IPS-NIHi7 (cell line): ENCODE data around the gene ADAM30.

Experiments used
- DNase-seq: peaks from one replicate; pipeline ENCODE4 v3.0.0; 2012; ENCODE audit warnings: mixed read lengths; ENCODE audit errors: extremely low spot score

ADAM30 gene

DNA sequence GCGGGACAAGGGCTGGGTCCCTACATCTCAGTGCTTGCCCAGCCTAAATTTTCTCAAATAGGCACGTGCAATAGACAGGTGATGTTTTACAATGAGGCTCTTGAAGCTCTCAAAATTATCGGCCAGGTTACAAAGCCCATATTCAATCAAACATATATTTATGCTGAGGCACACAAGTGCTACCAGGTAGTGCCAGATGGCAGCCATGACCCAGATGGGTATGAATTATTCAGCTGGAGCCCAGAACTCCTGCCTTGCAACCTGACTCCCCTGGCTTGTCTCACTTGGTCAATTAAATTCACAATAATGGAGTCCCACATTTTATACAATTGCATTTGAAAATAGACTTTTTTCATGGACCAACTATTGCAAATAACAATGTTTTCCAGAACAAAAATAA, 12.3 kb upstream of the ADAM30 start:
- DNase-seq: no peak

DNA sequence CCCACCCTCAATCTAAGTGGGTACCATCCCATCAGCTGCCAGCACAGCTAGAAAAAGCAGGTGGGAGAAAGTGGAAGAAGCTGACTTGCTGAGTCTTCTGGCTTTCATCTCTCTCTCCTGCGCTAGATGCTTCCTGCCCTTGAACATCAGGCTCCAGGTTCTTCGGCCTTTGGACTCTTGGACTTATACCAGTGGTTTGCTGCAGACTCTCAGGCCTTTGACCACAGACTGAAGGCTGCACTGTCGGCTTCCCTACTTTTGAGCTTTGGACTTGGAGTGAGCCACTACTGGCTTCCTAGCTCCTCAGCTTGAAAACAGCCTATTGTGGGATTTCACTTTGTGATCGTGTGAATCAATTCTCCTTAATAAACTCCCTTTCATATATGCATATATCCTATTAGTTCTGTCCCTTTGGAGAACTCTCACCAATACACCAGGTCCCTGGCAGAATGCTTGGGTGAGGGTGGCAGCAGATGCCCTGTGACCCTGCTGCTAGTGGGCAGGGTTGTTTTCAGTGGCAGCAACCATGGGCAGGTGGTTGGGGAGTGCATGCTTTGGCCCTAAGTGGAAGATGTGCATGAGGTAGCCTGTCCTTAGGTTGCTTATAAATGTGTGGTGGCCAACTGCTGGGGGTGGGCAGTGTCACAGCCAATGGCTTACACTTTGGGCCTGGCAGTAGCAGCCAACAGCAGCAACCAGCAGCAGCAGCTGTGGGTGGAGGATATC, 10.8 kb upstream of the ADAM30 start:
- no peak for DNase-seq

DNA sequence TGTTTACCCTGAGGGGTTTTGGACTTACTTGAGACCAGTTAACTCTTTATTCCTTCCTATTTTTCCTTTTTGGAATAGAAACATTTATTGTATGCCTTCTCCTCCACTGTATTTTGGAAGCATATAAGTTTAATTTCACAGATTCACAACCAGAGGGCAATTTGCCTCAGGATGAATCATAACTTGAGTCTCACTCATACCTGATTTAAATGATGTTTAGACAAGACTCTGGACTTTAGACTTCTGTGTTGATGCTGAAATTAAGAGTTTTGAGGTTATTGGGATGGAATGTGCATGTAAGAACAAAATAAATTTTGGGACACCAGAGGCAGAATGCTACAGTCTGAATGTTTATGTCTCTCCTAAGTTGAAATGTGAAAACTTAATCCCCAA, 7.1 kb upstream of the ADAM30 start:
- DNase-seq: no peak

- DNase-seq: no peak
Observed at GRCh38 chr1:119902775-119903442, 6.6 kb upstream of the ADAM30 start.

GRCh38 chr1:119898981-119899720, 2.8 kb upstream of the ADAM30 start:
- DNase-seq: no peak

GRCh38 chr1:119898530-119898929, 2.2 kb upstream of the ADAM30 start:
- DNase-seq: no peak

- no peak for DNase-seq
Observed at GRCh38 chr1:119895102-119895501, 1.2 kb downstream of the ADAM30 start.

DNA sequence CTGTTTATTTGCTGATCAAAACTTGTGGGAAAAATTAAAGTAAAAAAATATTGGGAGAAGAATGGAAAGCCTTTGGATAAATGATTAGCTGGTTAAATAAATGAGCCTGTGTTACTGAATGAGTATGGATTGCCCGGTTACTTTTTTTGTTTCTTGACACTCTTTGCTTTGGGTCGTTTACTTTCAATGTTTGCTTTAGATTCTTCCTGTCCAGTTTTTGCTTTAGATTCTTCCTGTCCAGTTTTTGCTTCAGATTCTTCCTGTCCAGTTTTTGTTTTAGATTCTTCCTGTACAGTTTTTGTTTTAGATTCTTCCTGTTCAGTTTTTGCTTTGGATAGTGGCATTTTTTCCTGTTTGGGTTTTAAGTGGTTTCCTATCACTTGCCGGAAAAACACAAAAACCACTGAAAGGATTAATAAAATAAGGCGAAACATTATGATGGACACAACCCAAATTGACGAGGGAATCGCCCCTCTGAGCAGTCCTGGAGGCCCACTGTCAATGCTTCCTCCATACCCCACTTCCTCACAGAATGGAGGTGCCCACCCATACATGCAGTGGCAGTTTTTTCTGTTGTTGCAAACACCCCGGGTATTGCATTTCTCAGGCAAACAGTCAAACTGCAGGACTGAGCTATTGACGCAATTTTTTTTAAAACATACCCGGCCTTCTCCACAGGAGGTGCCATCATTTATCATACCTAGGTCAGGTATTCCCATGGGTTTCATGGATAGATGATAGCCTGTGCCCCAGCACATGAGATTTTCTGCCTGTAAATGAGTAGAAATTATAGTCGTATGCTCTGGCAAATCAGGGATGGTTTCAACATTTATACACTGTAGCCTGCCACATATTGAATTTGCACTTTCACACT, 2.3 kb downstream of the ADAM30 start:
- DNase-seq: no peak

GRCh38 chr1:119893238-119893791, 3.0 kb downstream of the ADAM30 start:
- no peak for DNase-seq

GRCh38 chr1:119891386-119891785, 4.9 kb downstream of the ADAM30 start:
- no peak for DNase-seq

- DNase-seq: no peak
Observed at GRCh38 chr1:119888476-119888875, 7.8 kb downstream of the ADAM30 start.

DNA sequence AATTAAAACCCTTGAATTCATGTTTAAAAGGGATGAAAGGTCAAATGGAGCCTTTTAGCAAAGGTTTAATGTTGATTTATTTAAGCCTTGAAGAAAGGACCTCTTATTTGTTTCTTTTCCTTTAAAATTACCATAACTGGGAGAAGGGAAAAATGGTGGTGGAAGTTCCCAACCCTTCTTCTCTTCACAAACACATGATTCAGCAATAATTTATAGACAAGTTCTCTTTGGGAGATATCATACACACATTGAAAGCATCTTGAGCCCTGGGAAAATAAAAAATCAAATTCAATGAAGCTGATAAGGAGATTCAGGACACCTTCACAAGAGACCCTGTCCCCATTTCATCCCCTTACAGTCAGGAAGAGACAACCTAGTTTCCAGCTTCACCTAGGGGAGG, 8.9 kb downstream of the ADAM30 start:
- no peak for DNase-seq

DNA sequence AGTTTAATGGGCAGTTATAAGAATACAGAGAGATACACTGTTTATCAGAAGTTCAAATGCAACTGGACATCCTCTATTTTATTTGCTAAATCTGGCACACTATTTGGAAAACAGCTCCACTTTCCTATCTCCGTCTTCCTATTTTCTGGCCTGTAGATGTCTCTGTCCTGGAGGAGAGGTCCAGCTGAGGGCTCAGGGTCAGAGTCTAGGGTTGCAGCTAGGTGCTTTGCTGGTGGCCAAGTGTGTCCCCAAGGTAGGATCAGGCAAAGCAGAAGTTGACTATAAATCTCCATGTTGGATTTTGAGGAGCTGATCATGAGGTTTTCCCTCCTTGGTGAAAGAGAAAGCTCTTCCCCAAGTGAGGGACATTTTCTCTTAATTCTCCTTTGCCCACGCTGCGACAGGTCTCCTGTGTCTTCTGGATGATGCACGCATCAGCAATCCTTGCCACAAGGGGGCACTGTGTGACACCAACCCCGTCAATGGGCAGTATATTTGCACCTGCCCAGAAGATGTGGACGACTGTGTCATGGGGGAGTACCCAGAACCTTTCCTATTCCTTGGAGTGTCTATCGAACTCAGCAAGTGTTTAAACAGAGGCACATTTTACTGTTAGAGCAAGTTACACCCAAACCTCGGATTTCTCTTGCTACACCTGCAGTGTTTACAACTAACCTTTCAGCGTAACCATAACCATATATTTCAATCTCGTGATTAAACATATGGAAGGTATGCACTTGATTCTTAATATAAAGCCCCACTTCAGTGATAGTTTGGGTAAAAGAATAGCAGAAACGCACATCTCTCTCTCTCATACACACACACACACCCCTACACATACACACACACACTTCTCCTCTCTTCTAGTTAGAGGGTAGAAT, 10.2 kb downstream of the ADAM30 start:
- peak; percentile 79 for DNase-seq

- no peak for DNase-seq
Observed at GRCh38 chr1:119884711-119885110, 11.6 kb downstream of the ADAM30 start.

DNA sequence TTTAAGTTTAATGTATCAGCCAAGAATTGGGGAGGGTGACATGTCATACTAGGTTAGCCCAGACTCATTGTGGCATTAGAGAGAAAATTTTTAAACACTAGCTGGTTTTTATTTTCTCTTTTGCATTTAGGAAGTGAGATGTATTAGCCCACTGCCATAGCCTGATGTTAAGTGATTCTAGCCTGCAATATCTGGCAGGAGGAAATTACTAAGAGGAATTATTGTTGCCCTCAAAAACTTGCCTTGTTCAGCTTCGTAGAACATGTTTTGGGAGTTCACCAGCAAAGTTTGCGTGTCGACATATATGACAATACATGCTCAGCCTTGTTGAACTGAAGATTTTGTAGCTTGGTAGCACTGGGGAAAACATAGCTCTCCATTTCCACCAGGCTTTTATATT, 12.5 kb downstream of the ADAM30 start:
- DNase-seq: no peak

DNA sequence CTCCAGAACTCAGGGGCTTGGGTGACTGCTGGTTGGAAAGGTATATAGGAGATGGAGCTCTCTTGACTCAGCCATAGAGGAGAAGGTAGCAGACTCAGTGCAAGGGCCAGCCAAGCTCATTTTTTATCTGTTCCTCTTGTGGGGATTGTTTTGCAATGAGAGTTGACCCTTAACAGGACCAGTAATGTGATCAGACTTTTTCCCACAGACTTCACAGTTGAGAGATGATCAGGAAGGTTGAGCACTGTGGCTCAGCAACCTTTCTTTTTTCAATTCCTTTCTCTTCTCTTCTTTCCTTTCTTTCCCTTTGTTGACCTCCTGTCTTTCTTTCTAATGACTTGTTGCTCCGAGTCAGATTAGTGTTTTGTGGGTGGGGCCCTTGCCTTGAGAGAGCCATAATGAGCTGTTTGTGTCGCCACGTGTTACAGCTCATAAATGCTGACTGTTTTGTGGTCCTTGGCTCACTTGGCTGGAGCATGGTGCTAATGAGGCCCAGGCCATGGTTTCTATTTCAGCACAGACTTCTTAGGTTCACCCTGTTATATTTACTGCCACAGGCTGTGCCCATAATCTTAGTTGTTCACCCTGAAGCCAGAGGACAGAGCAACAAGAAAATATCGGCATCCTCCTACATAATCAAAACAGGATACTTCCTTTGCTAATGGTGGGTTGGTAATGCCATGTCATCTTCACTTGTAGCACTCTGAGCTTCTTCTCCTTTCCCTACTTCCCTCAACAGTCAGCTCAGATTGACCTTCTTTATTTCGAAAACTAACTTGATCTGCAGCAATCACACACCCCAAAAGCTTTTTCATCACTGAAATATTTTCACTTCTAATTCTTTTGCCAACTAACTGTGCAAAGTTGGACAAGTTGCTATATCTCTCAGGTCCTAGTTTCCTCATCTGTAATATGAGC, 13.9 kb downstream of the ADAM30 start:
- DNase-seq: no peak

DNA sequence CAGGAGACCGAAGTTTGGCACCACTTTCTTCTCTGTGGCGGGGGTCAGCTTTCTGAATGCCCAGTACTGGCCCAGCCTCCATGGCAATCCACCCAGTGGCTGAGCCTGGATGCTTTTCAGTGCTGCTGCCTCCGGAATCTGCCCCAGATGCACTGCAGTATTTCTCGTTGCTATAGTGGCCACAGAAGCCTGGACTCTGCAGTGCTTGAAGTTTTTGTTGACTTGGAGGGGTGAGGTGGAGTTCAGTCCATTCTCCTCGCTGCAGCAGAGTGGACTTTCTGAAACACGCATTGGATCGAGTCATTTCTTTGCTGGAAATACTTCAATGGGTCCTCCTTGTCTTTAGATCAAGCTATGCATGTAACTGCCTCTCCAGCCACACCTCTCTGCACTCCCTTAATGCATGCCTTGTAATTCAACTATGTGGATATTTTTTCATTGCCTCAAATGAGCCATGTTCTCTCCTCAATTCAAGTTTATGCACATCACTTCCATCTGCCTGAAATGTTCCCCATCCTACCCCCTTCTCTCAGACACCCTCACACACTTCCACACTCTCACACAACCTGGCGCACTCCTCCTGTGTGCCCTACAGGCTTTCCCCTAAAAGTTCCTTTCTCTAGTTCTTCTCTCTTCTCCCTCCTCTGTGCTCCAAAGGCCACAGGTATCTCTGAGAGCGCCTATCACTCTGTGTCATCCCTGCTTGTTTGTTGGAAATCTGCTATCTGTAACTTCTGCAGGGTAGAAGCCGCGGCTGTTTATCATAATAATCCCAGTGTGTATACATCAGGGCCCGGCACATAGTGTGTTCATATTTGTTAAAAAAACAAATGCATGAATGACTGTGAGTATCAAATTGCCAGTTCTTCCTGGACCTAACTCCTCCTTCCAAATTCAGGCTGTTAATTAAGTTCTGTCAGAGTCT, 16.5 kb downstream of the ADAM30 start:
- no peak for DNase-seq

DNA sequence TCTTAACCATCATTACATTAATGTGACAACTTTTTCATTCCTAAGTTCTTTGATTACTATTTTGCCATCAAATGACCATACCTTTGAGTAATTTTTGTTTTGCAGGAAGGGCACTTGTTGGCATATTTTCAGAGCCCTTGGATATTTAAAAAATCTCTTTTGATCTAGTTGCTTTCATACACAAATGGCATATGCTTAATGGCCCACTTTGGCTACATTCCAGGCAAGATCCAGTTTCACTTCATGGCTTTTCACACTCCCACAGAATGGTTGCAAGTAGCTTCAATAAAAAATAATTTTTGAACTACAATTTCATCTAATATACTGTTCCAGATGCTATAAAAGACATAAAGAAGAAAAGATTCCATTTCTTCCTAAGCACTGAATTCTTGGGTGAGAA, 18.1 kb downstream of the ADAM30 start:
- no peak for DNase-seq
